ENCODE measurements around the gene RPS6KA2.

GRCh38 chr6:166382933-166383801 is 243.9 kb downstream of the RPS6KA2 start, which contains the start of gene MPC1:
- no peak for TF ChIP-seq CTCF (IDR thresholded peaks at IDR 0.05)
- peak in 3 of 4 donors; percentile 30 to 83 (median 71) for TF ChIP-seq POLR2A (IDR thresholded peaks at IDR 0.05)
